Neural cell (in vitro differentiated cells): ENCODE results near the gene CDH5.

Experiments
- EZH2 ChIP-seq: fragments of 200-600, 300-800 bp; shearing (Covaris generic), sonication (generic); IDR thresholded peaks from 2 replicates; pipeline ENCODE4 v1.6.1; 2014; ENCODE audit warnings: antibody characterized with exemption, low read length, borderline replicate concordance, mild to moderate bottlenecking; ENCODE audit not compliant: insufficient read depth, poor library complexity, severe bottlenecking
- TF ChIP-seq, protein P1 (sequence below): fragments of 450-650 bp; IDR thresholded peaks from 2 replicates; pipeline ENCODE4 v1.5.1; 2014; ENCODE audit warnings: antibody characterized with exemption, mild to moderate bottlenecking, moderate library complexity; ENCODE audit not compliant: poor library complexity, severe bottlenecking

DNA sequence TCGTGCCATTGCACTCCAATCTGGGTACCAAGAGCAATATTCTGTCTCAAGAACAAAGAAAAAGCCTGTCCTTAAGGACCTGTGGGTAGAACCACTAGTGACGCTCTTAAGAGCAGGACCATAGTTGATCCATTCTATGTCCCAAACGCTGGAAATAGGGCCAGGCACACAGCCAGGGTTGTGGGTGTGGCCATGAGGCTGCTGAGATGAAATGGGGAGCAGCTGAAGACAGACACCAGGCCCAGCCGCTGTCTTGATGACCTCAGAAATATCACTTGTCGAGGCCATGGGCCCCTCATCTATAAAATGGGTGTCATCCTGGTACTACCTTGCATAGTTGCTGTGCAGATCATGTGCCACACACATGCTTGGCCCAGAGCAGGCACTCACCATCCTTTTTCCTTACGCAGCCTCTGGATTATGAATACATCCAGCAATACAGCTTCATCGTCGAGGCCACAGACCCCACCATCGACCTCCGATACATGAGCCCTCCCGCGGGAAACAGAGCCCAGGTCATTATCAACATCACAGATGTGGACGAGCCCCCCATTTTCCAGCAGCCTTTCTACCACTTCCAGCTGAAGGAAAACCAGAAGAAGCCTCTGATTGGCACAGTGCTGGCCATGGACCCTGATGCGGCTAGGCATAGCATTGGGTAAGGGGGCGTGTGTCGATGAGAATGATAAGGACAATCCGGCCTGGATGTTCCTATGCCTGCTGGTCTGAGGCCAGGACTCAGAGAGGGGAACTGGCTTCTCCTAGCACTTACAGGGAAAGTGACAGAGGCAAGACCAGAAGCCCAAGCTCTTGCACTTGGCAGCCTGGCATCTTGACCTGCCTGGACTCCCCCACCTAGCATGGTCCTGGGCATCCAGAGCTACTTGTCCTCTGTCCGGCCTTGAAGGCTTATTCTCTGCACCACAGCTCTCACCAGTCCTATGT, 25.5 kb downstream of the CDH5 start:
- TF ChIP-seq, protein P1, sequence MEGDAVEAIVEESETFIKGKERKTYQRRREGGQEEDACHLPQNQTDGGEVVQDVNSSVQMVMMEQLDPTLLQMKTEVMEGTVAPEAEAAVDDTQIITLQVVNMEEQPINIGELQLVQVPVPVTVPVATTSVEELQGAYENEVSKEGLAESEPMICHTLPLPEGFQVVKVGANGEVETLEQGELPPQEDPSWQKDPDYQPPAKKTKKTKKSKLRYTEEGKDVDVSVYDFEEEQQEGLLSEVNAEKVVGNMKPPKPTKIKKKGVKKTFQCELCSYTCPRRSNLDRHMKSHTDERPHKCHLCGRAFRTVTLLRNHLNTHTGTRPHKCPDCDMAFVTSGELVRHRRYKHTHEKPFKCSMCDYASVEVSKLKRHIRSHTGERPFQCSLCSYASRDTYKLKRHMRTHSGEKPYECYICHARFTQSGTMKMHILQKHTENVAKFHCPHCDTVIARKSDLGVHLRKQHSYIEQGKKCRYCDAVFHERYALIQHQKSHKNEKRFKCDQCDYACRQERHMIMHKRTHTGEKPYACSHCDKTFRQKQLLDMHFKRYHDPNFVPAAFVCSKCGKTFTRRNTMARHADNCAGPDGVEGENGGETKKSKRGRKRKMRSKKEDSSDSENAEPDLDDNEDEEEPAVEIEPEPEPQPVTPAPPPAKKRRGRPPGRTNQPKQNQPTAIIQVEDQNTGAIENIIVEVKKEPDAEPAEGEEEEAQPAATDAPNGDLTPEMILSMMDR, result no peak
- no peak for TF ChIP-seq EZH2
